ENCODE measurements around the gene MAP1LC3A. TPM values are rescaled to one million over a fixed set of nuclear protein-coding genes. Genes with fewer than 3 reads are reported as not detected.

MAP1LC3A gene
- total RNA-seq, 1 donor = 29.7 TPM

DNA sequence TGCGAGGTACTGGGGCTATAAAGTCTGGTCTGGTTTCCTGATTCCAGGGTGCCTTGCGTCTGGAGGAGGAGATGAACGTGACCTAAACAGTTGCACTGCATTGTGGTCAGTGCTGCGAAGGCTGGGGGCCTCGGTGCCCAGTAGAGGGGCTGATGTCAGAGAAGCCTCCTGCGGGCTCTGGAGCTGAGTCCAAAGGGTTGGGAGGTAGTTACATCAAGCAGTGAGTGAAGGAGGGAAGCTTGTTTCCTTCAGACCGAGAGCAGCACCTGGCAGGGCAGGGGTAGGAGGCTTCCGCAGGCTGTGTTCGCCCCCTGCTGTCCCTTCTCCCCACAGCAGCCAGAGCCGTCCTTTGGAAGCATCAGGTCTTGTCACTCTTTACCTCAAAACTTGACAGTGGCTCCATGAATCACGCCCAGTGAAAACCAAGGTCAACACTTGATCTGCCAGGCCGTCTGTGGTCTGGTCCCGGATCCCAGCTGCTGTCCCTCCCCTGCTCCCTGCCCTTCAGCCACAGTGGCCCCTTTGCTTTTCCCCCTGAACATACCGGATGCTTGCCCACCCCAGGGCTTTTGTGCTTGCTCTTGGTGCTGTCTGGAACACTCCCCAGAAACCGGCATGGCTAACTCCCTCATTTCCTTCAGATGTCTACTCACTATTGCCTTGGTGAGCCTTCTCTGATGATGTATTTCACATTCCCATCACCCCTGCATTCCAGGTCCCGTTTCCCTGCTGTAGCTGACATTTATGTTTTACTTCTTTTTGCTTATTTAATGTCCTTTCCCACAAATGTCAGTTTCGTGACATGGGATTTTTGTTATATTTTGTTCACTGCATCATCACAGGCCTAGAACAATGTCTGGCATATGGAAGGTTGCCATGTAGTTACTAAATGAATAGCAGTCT is 35.3 kb upstream of the MAP1LC3A start:
- Histone ChIP-seq H3K27ac (ENCODE audit: low read depth, low read length) (peak overlapping the region; percentile 85), H3K4me1 (ENCODE audit: insufficient read depth, low read length) (peaks cover 44% of the 10 kb centered on the region), H3K36me3 (ENCODE audit: insufficient read depth, low read length) (peaks cover 33% of the 10 kb centered on the region), H2AFZ (ENCODE audit: low read length) (no peak overlapping the region), H3K79me2 (ENCODE audit: insufficient read depth, low read length) (peaks cover 82% of the 10 kb centered on the region), H3K9me3 (ENCODE audit: low read depth, low read length) (no peaks in the 10 kb centered on the region), H3K4me3 (ENCODE audit: insufficient read depth, low read length) (peak overlapping the region; percentile 10), H4K20me1 (ENCODE audit: insufficient read depth, low read length) (peaks cover 58% of the 10 kb centered on the region), H3K4me2 (ENCODE audit: insufficient read depth, low read length) (peak overlapping the region; percentile 31), H3K27me3 (ENCODE audit: insufficient read depth, low read length) (no peaks in the 10 kb centered on the region)
- peak; percentile 77 for TF ChIP-seq CTCF (IDR thresholded peaks at IDR 0.05; ENCODE audit: extremely low read depth, low read depth, low read length)
- peak; percentile 69 for DNase-seq (ENCODE audit: insufficient read length, low spot score, missing footprints)

GRCh38 chr20:34524426-34524825 is 34.1 kb upstream of the MAP1LC3A start:
- H3K79me2 ChIP-seq (ENCODE audit: insufficient read depth, low read length) = peaks cover 78% of the 10 kb centered on the region
- H3K4me3 ChIP-seq (ENCODE audit: insufficient read depth, low read length) = no peak overlapping the region
- H3K9me3 ChIP-seq (ENCODE audit: low read depth, low read length) = no peaks in the 10 kb centered on the region
- H3K4me1 ChIP-seq (ENCODE audit: insufficient read depth, low read length) = peaks cover 44% of the 10 kb centered on the region
- TF ChIP-seq CTCF (IDR thresholded peaks at IDR 0.05; ENCODE audit: extremely low read depth, low read depth, low read length) = no peak
- peaks cover 60% of the 10 kb centered on the region for H4K20me1 ChIP-seq (ENCODE audit: insufficient read depth, low read length)
- H3K36me3 ChIP-seq (ENCODE audit: insufficient read depth, low read length) = peaks cover 38% of the 10 kb centered on the region
- no peak overlapping the region for H2AFZ ChIP-seq (ENCODE audit: low read length)
- H3K27me3 ChIP-seq (ENCODE audit: insufficient read depth, low read length) = no peaks in the 10 kb centered on the region
- no peak overlapping the region for H3K4me2 ChIP-seq (ENCODE audit: insufficient read depth, low read length)
- DNase-seq (ENCODE audit: insufficient read length, low spot score, missing footprints) = no peak
- H3K27ac ChIP-seq (ENCODE audit: low read depth, low read length) = peak overlapping the region; percentile 85

DNA sequence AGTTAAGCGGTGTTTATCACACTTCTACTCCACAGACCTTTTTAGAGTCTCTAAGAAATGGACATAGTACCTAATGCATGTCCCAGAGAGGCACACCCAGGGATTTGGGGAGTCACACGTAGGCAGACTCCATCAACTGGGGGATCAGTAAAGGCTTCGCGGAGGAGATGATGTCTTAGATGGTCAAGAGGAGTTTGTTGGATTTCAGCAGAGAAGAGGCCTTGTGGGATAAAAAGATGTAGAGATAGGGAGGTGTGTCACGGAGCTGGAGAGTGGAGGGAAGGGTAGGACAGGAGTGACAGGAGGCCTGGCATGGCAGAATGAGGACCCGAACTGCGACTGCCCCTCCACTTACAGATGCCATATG is 33.2 kb upstream of the MAP1LC3A start:
- no peak for TF ChIP-seq CTCF (IDR thresholded peaks at IDR 0.05; ENCODE audit: extremely low read depth, low read depth, low read length)
- peaks cover 67% of the 10 kb centered on the region for H4K20me1 ChIP-seq (ENCODE audit: insufficient read depth, low read length)
- H2AFZ ChIP-seq (ENCODE audit: low read length) = no peak overlapping the region
- no peaks in the 10 kb centered on the region for H3K9me3 ChIP-seq (ENCODE audit: low read depth, low read length)
- peak overlapping the region; percentile 83 for H3K27ac ChIP-seq (ENCODE audit: low read depth, low read length)
- H3K4me3 ChIP-seq (ENCODE audit: insufficient read depth, low read length) = no peak overlapping the region
- H3K4me2 ChIP-seq (ENCODE audit: insufficient read depth, low read length) = peak overlapping the region; percentile 62
- no peaks in the 10 kb centered on the region for H3K27me3 ChIP-seq (ENCODE audit: insufficient read depth, low read length)
- DNase-seq (ENCODE audit: insufficient read length, low spot score, missing footprints) = peak; percentile 58
- H3K79me2 ChIP-seq (ENCODE audit: insufficient read depth, low read length) = peaks cover 76% of the 10 kb centered on the region
- peaks cover 44% of the 10 kb centered on the region for H3K4me1 ChIP-seq (ENCODE audit: insufficient read depth, low read length)
- H3K36me3 ChIP-seq (ENCODE audit: insufficient read depth, low read length) = peaks cover 37% of the 10 kb centered on the region

DNA sequence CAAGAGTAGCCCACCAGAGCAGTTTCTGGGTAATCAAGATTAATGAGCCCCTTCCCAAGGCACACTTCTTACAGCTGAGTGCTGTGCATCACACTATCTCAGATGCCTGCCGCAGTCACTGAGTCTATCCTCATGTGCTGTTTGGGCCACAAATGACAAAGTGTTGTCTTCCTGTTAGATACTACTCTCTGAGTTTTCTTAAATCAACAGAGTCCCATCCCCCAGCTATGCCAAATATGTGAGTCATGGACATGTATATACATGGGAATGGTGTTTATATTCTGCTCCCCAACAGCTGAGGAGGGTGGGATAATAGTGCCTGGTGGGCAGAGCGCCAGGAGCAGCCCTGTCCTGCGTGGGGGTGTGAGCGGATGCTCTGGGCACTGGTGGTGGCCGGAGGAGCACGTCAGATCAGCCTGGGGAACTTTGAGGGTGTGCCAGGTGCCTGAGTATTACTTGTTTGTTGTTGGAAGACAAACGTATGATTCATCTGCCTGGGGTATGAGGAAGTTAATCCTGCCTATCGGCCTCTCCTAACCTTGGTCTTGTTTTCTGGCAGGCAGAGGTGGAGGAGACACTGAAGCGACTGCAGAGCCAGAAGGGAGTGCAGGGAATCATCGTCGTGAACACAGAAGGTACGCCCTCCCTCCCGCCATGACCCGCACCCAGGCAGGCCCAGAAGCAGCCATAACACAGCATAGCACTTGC is 32.7 kb upstream of the MAP1LC3A start:
- Histone ChIP-seq H3K4me1 (ENCODE audit: insufficient read depth, low read length) (peaks cover 46% of the 10 kb centered on the region), H4K20me1 (ENCODE audit: insufficient read depth, low read length) (peaks cover 72% of the 10 kb centered on the region), H3K4me3 (ENCODE audit: insufficient read depth, low read length) (no peak overlapping the region), H2AFZ (ENCODE audit: low read length) (no peak overlapping the region), H3K4me2 (ENCODE audit: insufficient read depth, low read length) (peak overlapping the region; percentile 62), H3K79me2 (ENCODE audit: insufficient read depth, low read length) (peaks cover 76% of the 10 kb centered on the region), H3K9me3 (ENCODE audit: low read depth, low read length) (no peaks in the 10 kb centered on the region), H3K27me3 (ENCODE audit: insufficient read depth, low read length) (no peaks in the 10 kb centered on the region), H3K27ac (ENCODE audit: low read depth, low read length) (peak overlapping the region; percentile 83), H3K36me3 (ENCODE audit: insufficient read depth, low read length) (peaks cover 41% of the 10 kb centered on the region)
- no peak for TF ChIP-seq CTCF (IDR thresholded peaks at IDR 0.05; ENCODE audit: extremely low read depth, low read depth, low read length)
- DNase-seq (ENCODE audit: insufficient read length, low spot score, missing footprints) = peak; percentile 96

All from osteoblast (primary cell).